Tibial nerve (tissue), 4 donors: ENCODE measurements around the gene LYRM4.

ENCODE experiments used
- CTCF ChIP-seq, 5 experiments: fragments of 200-600 bp in 3 of 5; fragments of 450-650 bp in 2 of 5; sonication (generic) in 3 of 5; IDR thresholded peaks; one replicate each; pipeline ENCODE4 v1.5.1; 2016 to 2019; ENCODE audit warnings: antibody characterized with exemption in 5 of 5, mild to moderate bottlenecking in 3 of 5, moderate library complexity in 2 of 5
- EP300 ChIP-seq, 2 donors: sonication (generic); formaldehyde crosslinking; IDR thresholded peaks; one replicate each; pipeline ENCODE4 v1.6.1; 2017; ENCODE audit warnings: antibody characterized with exemption in 2 of 2, mild to moderate bottlenecking in 1 of 2
- POLR2A ChIP-seq, 2 donors: fragments of 450-650 bp; IDR thresholded peaks; one replicate each; pipeline ENCODE4 v1.6.1; 2017; ENCODE audit warnings: antibody characterized with exemption in 2 of 2, mild to moderate bottlenecking in 2 of 2, moderate library complexity in 2 of 2

GRCh38 chr6:5287205-5287965 is 26.6 kb upstream of the LYRM4 start:
- no peak for TF ChIP-seq CTCF (IDR thresholded peaks at IDR 0.05)
- no peak for TF ChIP-seq EP300 (IDR thresholded peaks at IDR 0.05)
- no peak for TF ChIP-seq POLR2A (IDR thresholded peaks at IDR 0.05)
